Measurements from ENCODE around the gene CDC42BPG.

The CDC42BPG gene

GRCh38 chr11:64863391-64864060, 19.1 kb upstream of the CDC42BPG start:
- DNase-seq, result no peak

DNA sequence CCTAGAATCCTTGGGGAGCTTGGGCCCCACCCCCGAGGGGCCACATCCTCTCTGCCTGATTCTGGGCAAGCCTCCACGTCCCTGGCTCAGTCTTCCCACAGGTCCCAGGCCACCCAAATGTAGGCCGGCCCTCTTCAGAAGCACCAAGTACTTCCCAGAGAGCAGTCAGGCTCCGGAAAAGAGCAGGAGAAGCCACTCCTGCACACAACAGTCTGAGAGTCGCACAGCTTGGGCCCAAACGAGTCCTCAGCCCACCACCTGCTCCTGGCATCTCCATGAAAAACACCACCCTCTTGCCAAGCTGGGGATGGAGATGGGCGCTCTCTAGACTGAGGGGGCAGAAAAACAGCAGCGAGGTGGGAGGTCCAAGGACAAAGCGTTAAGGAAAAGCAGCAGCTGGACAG, 18.5 kb upstream of the CDC42BPG start:
- DNase-seq, result no peak

DNA sequence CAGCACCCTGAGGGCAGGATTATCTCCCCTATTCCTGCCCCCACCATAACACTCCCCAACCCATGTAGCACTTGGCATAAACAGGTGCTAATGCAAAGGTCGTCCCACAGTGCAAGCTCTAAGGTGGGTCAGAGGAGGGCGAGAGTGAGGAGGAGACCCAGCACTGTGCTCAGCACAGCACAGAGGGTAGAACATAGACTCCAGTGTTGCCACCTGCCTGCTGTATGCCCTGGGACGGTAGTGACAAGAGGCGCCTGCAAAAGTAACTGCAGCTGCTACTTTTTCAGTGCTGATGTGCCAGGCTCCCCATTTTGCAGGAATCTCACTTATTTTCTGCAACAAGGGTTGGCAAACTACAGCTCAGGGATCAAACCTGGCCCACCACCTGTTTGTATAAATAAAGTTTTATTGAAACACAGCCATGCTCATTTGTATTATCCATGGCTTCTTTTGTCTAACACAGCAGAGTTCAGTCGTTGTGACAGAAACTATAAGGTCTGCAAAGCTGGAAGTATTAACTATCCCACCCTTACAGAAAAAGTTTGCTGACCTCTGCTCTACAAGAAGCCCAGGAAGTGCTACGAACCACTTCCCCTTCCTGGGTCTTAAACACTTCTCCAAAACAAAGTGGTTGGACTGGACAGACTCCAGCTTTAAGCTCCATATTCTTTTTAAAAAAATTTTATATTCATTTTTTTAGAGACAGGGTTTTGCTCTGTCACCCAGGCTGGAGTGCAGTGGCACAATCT, 16.9 kb upstream of the CDC42BPG start:
- DNase-seq, result no peak

DNA sequence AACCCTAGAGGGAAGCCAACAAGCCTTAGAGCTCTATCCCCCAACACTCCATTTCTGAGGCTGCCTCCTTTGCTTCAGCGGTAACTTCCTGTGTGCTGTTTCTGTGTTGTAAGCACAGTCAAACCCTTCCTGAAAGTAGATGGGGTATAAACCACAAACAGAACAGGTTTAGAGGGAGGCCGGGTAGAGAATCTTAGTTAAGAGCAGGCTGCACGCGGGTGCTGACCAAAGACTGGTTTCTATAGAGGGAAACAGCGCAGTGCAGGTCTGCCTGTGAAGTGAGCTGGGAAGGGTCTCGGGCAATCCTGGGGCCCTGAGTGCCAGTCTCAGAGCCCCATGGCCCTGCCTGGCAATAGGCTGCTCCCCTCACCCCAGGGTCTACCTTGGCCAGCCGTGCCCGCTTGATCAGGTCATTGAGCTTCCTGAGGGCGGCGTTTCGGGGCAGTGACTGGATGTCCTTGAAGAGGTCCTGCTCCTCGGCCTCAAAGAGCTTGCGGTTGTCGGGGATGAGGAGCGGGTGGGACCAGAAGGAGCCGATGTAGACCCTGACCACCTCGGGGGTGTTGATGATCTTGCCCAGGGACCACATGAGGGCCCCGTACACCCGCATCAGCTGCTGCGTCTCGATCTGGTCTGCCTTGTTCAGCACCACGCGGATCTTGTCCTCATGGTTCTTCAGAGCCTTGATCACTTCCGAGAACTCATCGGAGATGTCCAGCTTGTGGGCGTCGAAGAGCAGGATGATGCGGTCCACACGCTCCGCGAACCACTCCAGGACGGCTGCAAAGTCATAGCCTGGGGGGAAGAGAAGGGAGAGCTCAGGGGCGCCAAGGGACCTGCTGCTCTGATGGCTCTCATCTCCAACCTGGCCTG, 15.3 kb upstream of the CDC42BPG start:
- DNase-seq, result no peak

- no peak for DNase-seq
Observed at GRCh38 chr11:64858467-64859263, 14.2 kb upstream of the CDC42BPG start.

- no peak for DNase-seq
Observed at GRCh38 chr11:64857485-64857884, 13.0 kb upstream of the CDC42BPG start.

- peak; percentile 59 for DNase-seq
Observed at GRCh38 chr11:64856382-64857227, 12.2 kb upstream of the CDC42BPG start.

DNA sequence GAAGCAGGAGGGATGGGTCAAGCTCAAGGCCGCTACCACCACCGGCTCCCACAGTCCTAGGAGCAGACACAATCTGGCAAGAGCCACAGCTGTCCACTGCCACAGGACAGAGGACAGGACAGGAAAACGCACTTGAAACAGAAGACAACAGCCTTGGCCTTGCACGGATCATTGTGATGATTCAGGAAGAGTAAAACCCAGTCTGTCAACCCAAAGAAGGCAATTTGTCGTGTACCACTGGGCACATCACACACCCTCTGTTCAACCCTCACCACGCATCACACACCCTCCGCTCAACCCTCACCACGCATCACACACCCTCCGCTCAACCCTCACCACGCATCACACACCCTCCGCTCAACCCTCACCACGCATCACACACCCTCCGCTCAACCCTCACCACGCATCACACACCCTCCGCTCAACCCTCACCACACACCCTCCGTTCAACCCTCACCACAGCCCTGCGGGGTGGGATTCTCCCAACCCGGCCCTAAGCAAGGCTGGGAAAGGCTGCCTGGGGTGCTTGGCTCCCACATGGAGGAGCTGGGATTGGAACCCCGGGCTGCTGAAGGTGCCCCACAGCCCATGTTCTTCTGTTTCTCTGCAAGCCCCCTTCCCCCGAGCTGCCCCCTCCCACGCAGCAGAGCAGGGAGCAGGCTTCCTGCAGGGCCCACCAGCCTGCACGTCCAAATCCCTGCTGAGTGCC, 11.3 kb upstream of the CDC42BPG start:
- no peak for DNase-seq

GRCh38 chr11:64854534-64855502, 10.4 kb upstream of the CDC42BPG start:
- DNase-seq, result peak; percentile 95

GRCh38 chr11:64854157-64854533, 9.7 kb upstream of the CDC42BPG start:
- no peak for DNase-seq

GRCh38 chr11:64853709-64854108, 9.3 kb upstream of the CDC42BPG start:
- DNase-seq, result no peak

DNA sequence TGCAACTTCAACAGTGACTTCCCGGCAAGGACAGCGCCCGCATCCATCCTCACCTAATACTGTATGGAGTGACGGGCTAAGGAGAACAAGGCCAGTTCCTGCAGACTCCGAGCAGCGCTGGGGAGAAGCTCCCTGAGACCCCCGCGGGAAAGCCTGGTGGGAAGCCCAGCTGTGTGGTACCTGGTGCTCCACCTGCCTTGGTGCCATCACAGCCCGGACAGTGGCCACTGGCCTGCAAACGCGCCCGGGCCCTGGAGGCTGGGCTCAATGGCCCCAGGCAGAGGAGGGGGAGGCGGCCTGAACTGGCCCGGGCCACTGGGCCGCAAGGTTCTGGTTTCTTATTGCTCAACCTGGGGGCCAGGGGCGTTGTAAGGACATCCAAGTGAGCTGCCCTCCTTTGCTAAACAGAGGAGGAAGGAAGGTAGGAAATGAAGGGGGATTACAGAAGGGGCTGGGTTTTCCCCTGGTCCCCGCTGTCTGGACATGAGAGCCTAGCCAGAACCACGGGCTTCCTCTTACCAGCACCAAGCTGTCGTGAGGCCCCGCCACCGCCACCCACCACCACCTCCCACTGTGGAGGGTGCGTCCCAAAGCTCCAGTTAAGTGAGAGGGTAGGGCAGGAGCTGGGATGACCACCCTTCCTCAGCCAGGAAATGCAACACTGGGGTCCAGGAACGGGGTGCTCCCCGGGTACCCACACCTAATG, 8.5 kb upstream of the CDC42BPG start:
- no peak for DNase-seq

DNA sequence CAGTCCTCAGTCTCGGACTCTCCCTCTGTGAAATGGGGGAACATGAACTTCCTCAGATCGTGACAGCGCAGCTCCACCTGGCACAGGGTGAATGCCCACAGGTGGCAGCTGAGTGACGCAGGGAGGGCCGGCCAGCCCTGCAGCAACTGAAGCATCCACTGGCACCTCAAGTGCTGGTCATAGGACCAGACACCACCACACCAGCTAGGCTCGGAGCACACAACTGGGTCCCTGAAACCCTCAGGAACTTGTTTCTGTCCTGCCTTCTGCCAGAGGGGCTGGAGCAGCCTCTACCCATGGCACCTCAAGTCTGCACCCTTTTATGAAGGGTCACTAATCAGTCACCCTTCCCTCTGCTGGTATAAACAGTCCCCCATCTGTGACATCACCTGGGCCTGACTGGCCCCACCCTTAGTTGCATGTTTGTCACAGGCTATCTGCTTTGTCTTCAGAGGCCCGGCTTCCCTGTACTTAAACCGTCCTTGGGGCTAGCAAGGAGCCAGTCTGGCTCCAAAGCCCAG, 7.4 kb upstream of the CDC42BPG start:
- DNase-seq, result no peak

- no peak for DNase-seq
Observed at GRCh38 chr11:64850979-64851567, 6.6 kb upstream of the CDC42BPG start.

- no peak for DNase-seq
Observed at GRCh38 chr11:64849598-64850356, 5.3 kb upstream of the CDC42BPG start.

DNA sequence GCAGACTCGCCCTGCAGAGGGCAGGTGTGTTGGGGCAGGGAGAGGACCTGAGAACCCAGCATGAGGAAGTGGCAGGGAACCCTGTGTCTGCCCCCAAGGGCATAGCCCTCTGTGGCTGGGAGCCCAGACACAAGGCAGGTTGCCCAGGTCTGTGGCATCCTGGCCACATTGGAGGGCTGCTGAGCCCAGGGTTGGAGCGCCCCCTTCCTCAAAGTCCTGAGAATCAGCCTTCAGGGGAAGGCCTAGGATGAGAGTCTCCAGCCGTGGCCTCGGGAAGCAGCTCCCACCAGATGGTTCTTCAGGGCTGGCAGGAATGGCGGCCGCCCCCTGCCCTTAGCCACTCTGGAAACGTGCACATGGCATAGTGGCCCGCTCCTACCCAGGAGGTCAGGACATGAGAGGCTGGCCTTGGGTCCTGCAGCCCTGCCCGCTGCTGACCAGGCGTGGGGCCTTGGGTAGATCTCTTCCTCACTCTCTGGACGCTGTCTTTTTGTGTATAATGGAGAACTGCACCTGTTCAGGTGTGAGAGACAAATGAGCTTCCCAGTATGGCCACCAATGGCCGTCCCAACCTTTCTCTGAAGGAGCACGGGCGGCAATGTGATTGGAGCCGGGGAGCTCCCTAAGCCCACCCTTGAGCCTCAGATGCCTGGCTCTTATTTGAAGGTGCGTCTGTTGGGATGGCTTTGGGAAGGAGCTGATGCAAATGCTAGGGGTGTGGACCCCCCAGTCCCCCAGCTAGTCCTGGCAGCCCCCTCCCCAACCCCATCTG, 4.6 kb upstream of the CDC42BPG start:
- DNase-seq, result no peak

Data from kidney glomerular epithelial cell (primary cell).